CD14-positive monocyte (primary cell): ENCODE measurements around the gene CD44. TPM values are rescaled to one million over a fixed set of nuclear protein-coding genes. Genes with fewer than 3 reads are reported as not detected.
A peak's percentile ranks its signal among the peaks of the same experiment; 100 is the strongest.

Experiments
- DNase-seq, 3 donors: peaks; one replicate each; pipeline ENCODE4 v3.0.0-alpha.2; 2011 to 2022
- H2AFZ ChIP-seq: 2 replicates; pipeline ENCODE4 v1.6.0; 2012; ENCODE audit warnings: mild to moderate bottlenecking, low read depth, low read length, inconsistent platforms; ENCODE audit not compliant: insufficient read depth, poor library complexity, severe bottlenecking
- H3K27ac ChIP-seq, 2 donors: 1 replicate in 1 of 2; 2 replicates in 1 of 2; pipeline ENCODE4 v1.5.1; 2012 to 2013; ENCODE audit warnings: low read length in 2 of 2, control low read depth in 1 of 2, inconsistent platforms in 1 of 2, low read depth in 1 of 2, mild to moderate bottlenecking in 1 of 2
- H3K27me3 ChIP-seq, 2 donors: one replicate each; pipeline versions ENCODE4 v1.6.0 to v1.6.1; 2011 to 2013; ENCODE audit warnings: low read length in 2 of 2; ENCODE audit not compliant: control insufficient read depth in 2 of 2, insufficient read depth in 2 of 2
- H3K36me3 ChIP-seq, 2 donors: replicated peaks in 1 of 2; 1 replicate in 1 of 2; 2 replicates in 1 of 2; pipeline versions ENCODE4 v1.5.1 to v1.6.1; 2012 to 2013; ENCODE audit warnings: low read length in 2 of 2, control low read depth in 1 of 2, inconsistent platforms in 1 of 2, mild to moderate bottlenecking in 1 of 2; ENCODE audit not compliant: insufficient read depth in 2 of 2, control insufficient read depth in 1 of 2
- H3K4me1 ChIP-seq, 2 donors: 1 replicate in 1 of 2; 2 replicates in 1 of 2; pipeline versions ENCODE4 v1.5.1 to v1.6.1; 2012 to 2013; ENCODE audit warnings: low read length in 2 of 2, control low read depth in 1 of 2, inconsistent platforms in 1 of 2, mild to moderate bottlenecking in 1 of 2, moderate library complexity in 1 of 2; ENCODE audit not compliant: insufficient read depth in 2 of 2, control insufficient read depth in 1 of 2
- H3K4me2 ChIP-seq: replicated peaks from 2 replicates; pipeline ENCODE3; 2012; ENCODE audit warnings: low read length, moderate library complexity, mild to moderate bottlenecking; ENCODE audit not compliant: poor library complexity, severe bottlenecking; ENCODE audit errors: extremely low read depth
- H3K4me3 ChIP-seq, 3 experiments: fragments of 200-600 bp in 1 of 3; sonication (generic) in 1 of 3; replicated peaks in 1 of 3; 1 replicate in 2 of 3; 2 replicates in 1 of 3; pipeline ENCODE4 v1.5.1; 2011 to 2013; ENCODE audit warnings: low read length in 3 of 3, mild to moderate bottlenecking in 3 of 3, control low read depth in 2 of 3, low read depth in 2 of 3, inconsistent platforms in 1 of 3, moderate library complexity in 1 of 3
- H3K79me2 ChIP-seq: 2 replicates; pipeline ENCODE4 v1.6.0; 2012; ENCODE audit warnings: mild to moderate bottlenecking, control low read depth, inconsistent platforms, low read length, moderate library complexity; ENCODE audit not compliant: insufficient read depth
- H3K9ac ChIP-seq: 2 replicates; pipeline ENCODE4 v1.6.0; 2017; ENCODE audit warnings: low read length, mild to moderate bottlenecking; ENCODE audit not compliant: insufficient read depth, poor library complexity, severe bottlenecking
- H3K9me3 ChIP-seq, 2 donors: replicated peaks in 1 of 2; 1 replicate in 1 of 2; 2 replicates in 1 of 2; pipeline versions ENCODE4 v1.5.1 to v1.6.1; 2012 to 2013; ENCODE audit warnings: low read length in 2 of 2, control low read depth in 1 of 2; ENCODE audit not compliant: control insufficient read depth in 1 of 2, insufficient read depth in 1 of 2
- H4K20me1 ChIP-seq: 2 replicates; pipeline ENCODE4 v1.6.0; 2012; ENCODE audit warnings: mild to moderate bottlenecking, low read length, control low read depth, moderate library complexity; ENCODE audit not compliant: insufficient read depth
- H3K27ac Mint-ChIP-seq, 7 donors: one replicate each; pipeline ENCODE4 v1.8.0; 2020; ENCODE audit warnings: mild to moderate bottlenecking in 7 of 7, mixed read lengths in 7 of 7, moderate library complexity in 6 of 7, inconsistent platforms in 2 of 7
- H3K27me3 Mint-ChIP-seq, 3 donors: one replicate each; pipeline ENCODE4 v1.8.0; 2021 to 2022; ENCODE audit warnings: low read depth in 3 of 3, mild to moderate bottlenecking in 3 of 3, mixed read lengths in 3 of 3, moderate library complexity in 3 of 3, inconsistent platforms in 1 of 3
- H3K36me3 Mint-ChIP-seq, 2 donors: one replicate each; pipeline ENCODE4 v1.8.0; 2020; ENCODE audit warnings: mixed read lengths in 2 of 2, inconsistent platforms in 1 of 2, mild to moderate bottlenecking in 1 of 2
- H3K4me1 Mint-ChIP-seq: one replicate; pipeline ENCODE4 v1.8.0; 2020; ENCODE audit warnings: mild to moderate bottlenecking, mixed read lengths
- H3K4me3 Mint-ChIP-seq, 2 donors: one replicate each; pipeline ENCODE4 v1.8.0; 2020; ENCODE audit warnings: mild to moderate bottlenecking in 2 of 2, mixed read lengths in 2 of 2, moderate library complexity in 1 of 2
- H3K9me3 Mint-ChIP-seq, 7 donors: one replicate each; pipeline ENCODE4 v1.8.0; 2020 to 2022; ENCODE audit warnings: mixed read lengths in 7 of 7, mild to moderate bottlenecking in 6 of 7, moderate library complexity in 6 of 7, inconsistent platforms in 2 of 7
- CTCF ChIP-seq: fragments of 200-600 bp; IDR thresholded peaks from one replicate; pipeline ENCODE4 v1.8.0; 2022; ENCODE audit warnings: antibody characterized with exemption, mild to moderate bottlenecking
- WGBS: methylation state at CpG from one replicate; pipeline ENCODE4 v1.1.5; 2013; ENCODE audit warnings: missing lambda C conversion rate; ENCODE audit not compliant: insufficient coverage; 5-methylcytosine and 5-hydroxymethylcytosine counted together
- intact Hi-C, 2 donors: fragments of 100-400 bp; cut with micrococcal nuclease; formaldehyde crosslinking; loops; one replicate each; pipeline versions ENCODE4 v1.15.0 to v1.15.1; 2023
- polyA plus RNA-seq, 3 donors: library from polyadenylated mRNA; depleted of rRNA in 1 of 3; unstranded in 2 of 3; stranded (reverse) in 1 of 3; fragments of 300-500 nt in 2 of 3; fragments of >200 nt in 1 of 3; fragmentation: Illumina TruSeq in 2 of 3; gene quantifications; 1 replicate in 2 of 3; 2 replicates in 1 of 3; pipeline ENCODE4 v1.2.3, GENCODE V29; 2012 to 2021

Gene CD44
- polyA plus RNA-seq, 3 donors = 415 to 866 (median 531) TPM

GRCh38 chr11:35218956-35219355 is 80.0 kb downstream of the CD44 start:
- 100% methylated on average over 1 of the region's 1 CpG for WGBS
- H4K20me1 ChIP-seq = no peaks in the 10 kb centered on the region
- no peaks in the 10 kb centered on the region for H3K9me3 Mint-ChIP-seq
- peaks cover 36% of the 10 kb centered on the region for H3K4me1 Mint-ChIP-seq
- H3K27me3 ChIP-seq = no peaks in the 10 kb centered on the region
- no peak for DNase-seq
- no peak overlapping the region for H2AFZ ChIP-seq
- H3K9me3 ChIP-seq = no peaks in the 10 kb centered on the region
- peaks cover 13% of the 10 kb centered on the region for H3K79me2 ChIP-seq
- peaks cover 83 to 90% of the 10 kb centered on the region in 2 donors for H3K36me3 ChIP-seq
- no peak overlapping the region for H3K9ac ChIP-seq
- peaks cover 0 to 3% (median 0%) of the 10 kb centered on the region in 3 donors for H3K27me3 Mint-ChIP-seq
- peak overlapping the region in 3 of 7 donors; percentile 21 to 53 (median 43) for H3K27ac Mint-ChIP-seq
- TF ChIP-seq CTCF = no peak
- H3K4me1 ChIP-seq = peaks cover 32 to 36% of the 10 kb centered on the region in 2 donors
- no peak overlapping the region for H3K27ac ChIP-seq
- H3K4me3 ChIP-seq = no peak overlapping the region
- H3K36me3 Mint-ChIP-seq = peaks cover 80 to 92% of the 10 kb centered on the region in 2 donors
- H3K4me2 ChIP-seq = no peak overlapping the region
- H3K4me3 Mint-ChIP-seq = no peak overlapping the region
- intact Hi-C loops = loop anchor here (10.0 kb wide), 3 partner anchors 54 to 214 kb away; no protein-coding TSS in a partner anchor

GRCh38 chr11:35223371-35223796 is 84.4 kb downstream of the CD44 start:
- peak overlapping the region in 2 of 7 donors; percentile 36 to 47 for H3K27ac Mint-ChIP-seq
- no peak for DNase-seq
- Histone ChIP-seq H3K4me1 (peaks cover 34 to 37% of the 10 kb centered on the region in 2 donors), H3K9me3 (no peaks in the 10 kb centered on the region), H3K9ac (no peak overlapping the region), H3K27ac (peak overlapping the region in 1 of 2 donors; percentile 23), H4K20me1 (no peaks in the 10 kb centered on the region), H3K27me3 (no peaks in the 10 kb centered on the region), H3K36me3 (peaks cover 67 to 82% of the 10 kb centered on the region in 2 donors), H3K4me3 (no peak overlapping the region), H2AFZ (no peak overlapping the region), H3K79me2 (peaks cover 5% of the 10 kb centered on the region), H3K4me2 (no peak overlapping the region)
- H3K4me1 Mint-ChIP-seq = peaks cover 34% of the 10 kb centered on the region
- no peak overlapping the region for H3K4me3 Mint-ChIP-seq
- peaks cover 79 to 97% of the 10 kb centered on the region in 2 donors for H3K36me3 Mint-ChIP-seq
- H3K27me3 Mint-ChIP-seq = peaks cover 0 to 3% (median 0%) of the 10 kb centered on the region in 3 donors
- intact Hi-C loops = no loop called here
- no peaks in the 10 kb centered on the region for H3K9me3 Mint-ChIP-seq
- WGBS = 99% methylated on average over 7 of the region's 9 CpGs
- TF ChIP-seq CTCF = no peak
